ENCODE measurements around the gene KRTAP3-3. TPM values are rescaled to one million over a fixed set of nuclear protein-coding genes. Genes with fewer than 3 reads are reported as not detected.

KRTAP3-3 gene
- total and polyA plus RNA-seq, 2 of the 8 experiments (the other 6 are each of a cell fraction or from before 2014, with no cell fraction given), result not detected

DNA sequence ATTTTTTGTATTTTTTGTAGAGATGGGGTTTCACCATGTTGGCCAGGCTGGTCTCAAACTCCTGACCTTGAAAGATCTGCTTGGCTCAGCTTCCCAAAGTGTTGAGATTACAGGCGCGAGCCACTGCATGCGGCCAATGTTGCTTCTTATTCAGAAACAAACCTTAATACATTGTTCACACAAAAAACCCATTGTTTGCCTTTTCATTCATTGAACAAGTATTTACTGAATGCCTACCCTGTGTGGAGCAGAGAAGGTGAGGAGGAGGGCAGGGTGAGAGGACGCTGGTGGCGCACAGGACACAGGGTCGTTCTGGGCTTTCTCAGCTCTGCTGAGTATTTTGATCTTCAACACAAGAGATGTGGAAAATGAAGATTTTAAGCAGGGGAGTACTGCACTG lies 48.5 kb downstream of the KRTAP3-3 start:
- Histone ChIP-seq H3K56ac (replicated peaks; ENCODE audit: insufficient read length, low read depth, low read length) (no peak overlapping the region), H4K8ac (ENCODE audit: extremely low read depth, insufficient read depth, low read length) (no peak overlapping the region), H3K23me2 (ENCODE audit: low read depth, low read length) (no peaks in the 10 kb centered on the region), H3K27me3 (replicated peaks in 1 of 4; ENCODE audit: control insufficient read depth in 3 of 4, extremely low read depth in 1 of 4, insufficient read depth in 3 of 4, low read length in 3 of 4) (no peaks in the 10 kb centered on the region), H4K20me1 (replicated peaks in 1 of 2; ENCODE audit: control insufficient read depth in 1 of 2, insufficient read depth in 2 of 2, low read length in 2 of 2) (no peaks in the 10 kb centered on the region), H3K4me3 (ENCODE audit: extremely low read depth in 1 of 4, insufficient read depth in 2 of 4, low read depth in 3 of 4, low read length in 4 of 4) (no peak overlapping the region), H3K36me3 (ENCODE audit: control insufficient read depth in 2 of 4, insufficient read depth in 4 of 4, low read length in 3 of 4) (no peaks in the 10 kb centered on the region), H2BK15ac (ENCODE audit: low read length) (no peak overlapping the region), H3K4ac (replicated peaks; ENCODE audit: insufficient read length, low read depth, low read length) (no peak overlapping the region), H2BK12ac (ENCODE audit: low read depth, low read length) (no peak overlapping the region), H4K5ac (ENCODE audit: insufficient read length, low read depth, low read length) (no peak overlapping the region), H3K14ac (ENCODE audit: insufficient read length) (no peak overlapping the region), H4K91ac (replicated peaks; ENCODE audit: insufficient read length, low read length) (no peak overlapping the region), H3K9ac (replicated peaks in 1 of 4; ENCODE audit: extremely low read depth in 1 of 4, low read depth in 3 of 4, low read length in 3 of 4) (no peak overlapping the region), H3K79me2 (ENCODE audit: control insufficient read depth in 1 of 2, insufficient read depth in 2 of 2, low read length in 2 of 2) (no peaks in the 10 kb centered on the region), H3K4me1 (replicated peaks in 1 of 4; ENCODE audit: control insufficient read depth in 3 of 4, insufficient read depth in 4 of 4, low read length in 3 of 4) (no peaks in the 10 kb centered on the region), H2AFZ (ENCODE audit: low read length) (no peak overlapping the region), H2AK5ac (ENCODE audit: low read depth, low read length) (no peak overlapping the region), H3K23ac (ENCODE audit: insufficient read length) (no peak overlapping the region), H3K18ac (ENCODE audit: extremely low read depth, low read length) (no peak overlapping the region), H3K9me3 (ENCODE audit: insufficient read depth in 2 of 2, low read depth in 1 of 2, low read length in 1 of 2) (no peaks in the 10 kb centered on the region), H2BK5ac (ENCODE audit: low read depth, low read length) (no peak overlapping the region), H2BK20ac (ENCODE audit: low read length) (no peak overlapping the region), H3K27ac (ENCODE audit: low read depth, low read length) (no peak overlapping the region), H3K79me1 (ENCODE audit: low read depth, low read length) (no peaks in the 10 kb centered on the region), H2BK120ac (replicated peaks; ENCODE audit: low read depth, low read length) (no peak overlapping the region), H3K4me2 (ENCODE audit: insufficient read depth in 1 of 2, low read depth in 2 of 2, low read length in 2 of 2) (no peak overlapping the region)
- no peak for DNase-seq (ENCODE audit: low read depth in 1 of 2, low spot score in 2 of 2)
- no peak for FAIRE-seq
- CTCF ChIA-PET (ENCODE audit: partially characterized antibody), result interaction anchor here (0.6 to 4.0 kb wide), 4 partner anchors 9 to 105 kb away, joined by 3 to 12 read pairs (median 5); no protein-coding TSS in a partner anchor
- POLR2A ChIA-PET (ENCODE audit: partially characterized antibody), result no interaction called here
- WGBS, 2 experiments (ENCODE audit: extremely low coverage in 1 of 2, insufficient coverage in 1 of 2, insufficient read length in 1 of 2, insufficient replicate concordance in 2 of 2, low coverage in 1 of 2, low lambda C conversion rate in 2 of 2, missing lambda C conversion rate in 1 of 2), result 88% methylated on average over 6 of the region's 6 CpGs; no CpG with 5 or more reads in 1 of the 2 experiments
- TF ChIP-seq TAF7 (optimal IDR thresholded peaks at IDR 0.05; ENCODE audit: borderline replicate concordance, low read depth, low read length) (no peak), POU5F1 (IDR thresholded peaks at IDR 0.05; ENCODE audit: low read depth, low read length) (no peak), RFX5 (IDR thresholded peaks at IDR 0.05; ENCODE audit: borderline replicate concordance, low read depth, low read length) (no peak), CREB1 (IDR thresholded peaks at IDR 0.05) (no peak), SIX5 (IDR thresholded peaks at IDR 0.05; ENCODE audit: low read depth, low read length) (no peak), BCL11A (IDR thresholded peaks at IDR 0.05; ENCODE audit: low read depth in 2 of 2, low read length in 2 of 2) (no peak), GABPA (IDR thresholded peaks at IDR 0.05; ENCODE audit: borderline replicate concordance, insufficient read depth, low read length) (no peak), CHD1 (IDR thresholded peaks at IDR 0.05; ENCODE audit: low read depth, low read length) (no peak), EZH2 (IDR thresholded peaks at IDR 0.05; ENCODE audit: low read depth, low read length, severe bottlenecking) (no peak), SP2 (IDR thresholded peaks at IDR 0.05; ENCODE audit: low read length) (no peak), POLR2AphosphoS5 (IDR thresholded peaks at IDR 0.05; ENCODE audit: low read depth, low read length) (no peak), SP1 (IDR thresholded peaks at IDR 0.05; ENCODE audit: low read depth, low read length) (no peak), NRF1 (IDR thresholded peaks at IDR 0.05; ENCODE audit: low read depth, low read length) (no peak), JUN (IDR thresholded peaks at IDR 0.05; ENCODE audit: low read depth, low read length) (no peak), CEBPB (IDR thresholded peaks at IDR 0.05; ENCODE audit: low read depth, low read length) (no peak), BRCA1 (IDR thresholded peaks at IDR 0.05; ENCODE audit: low read depth, low read length) (no peak), JUND (IDR thresholded peaks at IDR 0.05; ENCODE audit: low read length) (no peak)
